HCT116 (cell line): ENCODE results near the gene NFKBIL1.

Experiments
- EZH2 ChIP-seq: fragments of 200-600 bp; sonication (generic); IDR thresholded peaks from 2 replicates; pipeline ENCODE4 v1.6.1; 2017; ENCODE audit warnings: antibody characterized with exemption, mixed run types
- POLR2A ChIP-seq: IDR thresholded peaks from 2 replicates; pipeline ENCODE4 v1.7.0; 2011; ENCODE audit warnings: borderline replicate concordance; ENCODE audit not compliant: insufficient read depth, insufficient read length; ENCODE audit errors: extremely low read depth
- TF ChIP-seq, protein P1 (sequence below): IDR thresholded peaks from 2 replicates; pipeline ENCODE4 v1.6.1; 2012; ENCODE audit warnings: low read depth
- TF ChIP-seq, protein P2 (sequence below), 3 experiments: fragments of 200-600 bp in 1 of 3; sonication (generic) in 1 of 3; IDR thresholded peaks in 2 of 3; conservative IDR thresholded peaks in 1 of 3; 2 replicates each; pipeline ENCODE4 v1.5.1; 2012 to 2017; ENCODE audit warnings: low read depth in 2 of 3, low read length in 2 of 3, antibody characterized with exemption in 1 of 3, borderline replicate concordance in 1 of 3, control low read depth in 1 of 3, mild to moderate bottlenecking in 1 of 3, mixed read lengths in 1 of 3, mixed run types in 1 of 3, moderate library complexity in 1 of 3; ENCODE audit not compliant: insufficient read depth in 1 of 3

DNA sequence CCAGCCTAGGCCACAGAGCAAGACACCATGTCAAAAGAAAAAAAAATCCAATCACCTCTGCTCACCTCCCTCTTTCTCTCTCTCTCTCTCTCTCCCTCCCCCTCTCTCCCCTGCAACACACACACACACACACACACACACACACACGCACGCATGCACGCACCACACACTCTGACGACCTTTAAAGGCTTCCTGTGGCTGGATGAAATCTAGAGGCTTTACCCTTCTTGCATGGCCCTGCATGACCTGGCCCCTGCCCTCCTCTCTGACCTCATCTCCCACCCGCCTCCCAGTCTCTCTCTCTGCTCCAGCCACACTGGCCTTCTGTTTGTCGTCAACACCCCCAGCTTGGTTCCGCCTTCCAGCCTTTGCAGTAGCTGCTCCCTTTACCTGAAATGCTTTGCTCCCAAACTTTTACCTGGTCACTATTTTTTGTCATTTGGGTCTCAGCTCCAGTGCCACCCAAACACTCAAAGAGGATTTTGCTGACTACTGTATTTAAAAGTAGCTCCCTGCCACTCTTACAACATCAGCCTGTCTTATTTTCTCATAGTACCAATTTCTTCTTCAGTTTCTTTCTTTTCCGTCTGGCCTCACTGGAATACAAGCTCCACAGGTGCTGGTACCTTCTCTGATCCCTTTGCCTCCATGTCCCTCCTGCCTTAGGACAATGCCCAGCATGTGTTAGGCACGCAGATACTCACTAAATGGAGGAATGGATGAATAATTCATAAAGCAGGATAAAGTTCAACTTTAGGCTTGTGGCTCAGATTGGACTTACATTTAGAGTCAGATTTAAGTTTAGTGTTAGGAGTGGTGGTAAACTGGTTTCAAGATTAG is 20.3 kb downstream of the NFKBIL1 start:
- TF ChIP-seq, protein P1, sequence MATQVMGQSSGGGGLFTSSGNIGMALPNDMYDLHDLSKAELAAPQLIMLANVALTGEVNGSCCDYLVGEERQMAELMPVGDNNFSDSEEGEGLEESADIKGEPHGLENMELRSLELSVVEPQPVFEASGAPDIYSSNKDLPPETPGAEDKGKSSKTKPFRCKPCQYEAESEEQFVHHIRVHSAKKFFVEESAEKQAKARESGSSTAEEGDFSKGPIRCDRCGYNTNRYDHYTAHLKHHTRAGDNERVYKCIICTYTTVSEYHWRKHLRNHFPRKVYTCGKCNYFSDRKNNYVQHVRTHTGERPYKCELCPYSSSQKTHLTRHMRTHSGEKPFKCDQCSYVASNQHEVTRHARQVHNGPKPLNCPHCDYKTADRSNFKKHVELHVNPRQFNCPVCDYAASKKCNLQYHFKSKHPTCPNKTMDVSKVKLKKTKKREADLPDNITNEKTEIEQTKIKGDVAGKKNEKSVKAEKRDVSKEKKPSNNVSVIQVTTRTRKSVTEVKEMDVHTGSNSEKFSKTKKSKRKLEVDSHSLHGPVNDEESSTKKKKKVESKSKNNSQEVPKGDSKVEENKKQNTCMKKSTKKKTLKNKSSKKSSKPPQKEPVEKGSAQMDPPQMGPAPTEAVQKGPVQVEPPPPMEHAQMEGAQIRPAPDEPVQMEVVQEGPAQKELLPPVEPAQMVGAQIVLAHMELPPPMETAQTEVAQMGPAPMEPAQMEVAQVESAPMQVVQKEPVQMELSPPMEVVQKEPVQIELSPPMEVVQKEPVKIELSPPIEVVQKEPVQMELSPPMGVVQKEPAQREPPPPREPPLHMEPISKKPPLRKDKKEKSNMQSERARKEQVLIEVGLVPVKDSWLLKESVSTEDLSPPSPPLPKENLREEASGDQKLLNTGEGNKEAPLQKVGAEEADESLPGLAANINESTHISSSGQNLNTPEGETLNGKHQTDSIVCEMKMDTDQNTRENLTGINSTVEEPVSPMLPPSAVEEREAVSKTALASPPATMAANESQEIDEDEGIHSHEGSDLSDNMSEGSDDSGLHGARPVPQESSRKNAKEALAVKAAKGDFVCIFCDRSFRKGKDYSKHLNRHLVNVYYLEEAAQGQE = no peak
- no peak for TF ChIP-seq EZH2
- TF ChIP-seq POLR2A = no peak
- TF ChIP-seq, protein P2, sequence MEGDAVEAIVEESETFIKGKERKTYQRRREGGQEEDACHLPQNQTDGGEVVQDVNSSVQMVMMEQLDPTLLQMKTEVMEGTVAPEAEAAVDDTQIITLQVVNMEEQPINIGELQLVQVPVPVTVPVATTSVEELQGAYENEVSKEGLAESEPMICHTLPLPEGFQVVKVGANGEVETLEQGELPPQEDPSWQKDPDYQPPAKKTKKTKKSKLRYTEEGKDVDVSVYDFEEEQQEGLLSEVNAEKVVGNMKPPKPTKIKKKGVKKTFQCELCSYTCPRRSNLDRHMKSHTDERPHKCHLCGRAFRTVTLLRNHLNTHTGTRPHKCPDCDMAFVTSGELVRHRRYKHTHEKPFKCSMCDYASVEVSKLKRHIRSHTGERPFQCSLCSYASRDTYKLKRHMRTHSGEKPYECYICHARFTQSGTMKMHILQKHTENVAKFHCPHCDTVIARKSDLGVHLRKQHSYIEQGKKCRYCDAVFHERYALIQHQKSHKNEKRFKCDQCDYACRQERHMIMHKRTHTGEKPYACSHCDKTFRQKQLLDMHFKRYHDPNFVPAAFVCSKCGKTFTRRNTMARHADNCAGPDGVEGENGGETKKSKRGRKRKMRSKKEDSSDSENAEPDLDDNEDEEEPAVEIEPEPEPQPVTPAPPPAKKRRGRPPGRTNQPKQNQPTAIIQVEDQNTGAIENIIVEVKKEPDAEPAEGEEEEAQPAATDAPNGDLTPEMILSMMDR (IDR thresholded peaks at IDR 0.05 in 2 of 3, conservative IDR thresholded peaks at IDR 0.05 in 1 of 3; ENCODE audit: borderline replicate concordance in 1 of 3, insufficient read depth in 1 of 3, low read depth in 2 of 3, low read length in 2 of 3) = no peak
